Hepatocyte (in vitro differentiated cells): ENCODE data around the gene PRDX1. TPM values are rescaled to one million over a fixed set of nuclear protein-coding genes. Genes with fewer than 3 reads are reported as not detected.

Experiments used
- DNase-seq: peaks from one replicate; pipeline ENCODE4 v3.0.0-alpha.2; 2016; ENCODE audit warnings: low spot score
- H2AFZ ChIP-seq: fragments of 200-600 bp; sonication (generic); 2 replicates; pipeline ENCODE4 v1.6.0; 2016; ENCODE audit warnings: antibody characterized with exemption, mild to moderate bottlenecking
- H3K27ac ChIP-seq: fragments of 200-600 bp; sonication (generic); 2 replicates; pipeline ENCODE4 v1.5.1; 2016; ENCODE audit warnings: mild to moderate bottlenecking
- H3K27me3 ChIP-seq: fragments of 200-600 bp; sonication (generic); 2 replicates; pipeline ENCODE4 v1.6.1; 2016
- H3K36me3 ChIP-seq: fragments of 200-600 bp; sonication (generic); replicated peaks from 2 replicates; pipeline ENCODE4 v1.5.1; 2016; ENCODE audit warnings: low read depth; ENCODE audit not compliant: insufficient read depth
- H3K4me1 ChIP-seq: fragments of 200-600 bp; sonication (generic); 2 replicates; pipeline ENCODE4 v1.5.1; 2016; ENCODE audit warnings: mild to moderate bottlenecking, moderate library complexity; ENCODE audit not compliant: insufficient read depth
- H3K4me2 ChIP-seq: fragments of 200-600 bp; sonication (generic); 2 replicates; pipeline ENCODE4 v1.6.0; 2016
- H3K4me3 ChIP-seq: fragments of 200-600 bp; sonication (generic); 2 replicates; pipeline ENCODE4 v1.5.1; 2016; ENCODE audit warnings: mild to moderate bottlenecking
- H3K79me2 ChIP-seq: fragments of 200-600 bp; sonication (generic); 2 replicates; pipeline ENCODE4 v1.6.0; 2017; ENCODE audit warnings: mild to moderate bottlenecking
- H3K9me2 ChIP-seq: fragments of 200-600 bp; sonication (generic); replicated peaks from 2 replicates; pipeline ENCODE4 v1.6.0; 2017; ENCODE audit warnings: mild to moderate bottlenecking; ENCODE audit not compliant: insufficient read depth
- H3K9me3 ChIP-seq: fragments of 200-600 bp; sonication (generic); 2 replicates; pipeline ENCODE4 v1.5.1; 2016; ENCODE audit warnings: low read depth, mild to moderate bottlenecking
- H4K20me1 ChIP-seq: fragments of 200-600 bp; sonication (generic); 2 replicates; pipeline ENCODE4 v1.6.0; 2016; ENCODE audit warnings: mild to moderate bottlenecking; ENCODE audit not compliant: insufficient read depth, poor library complexity, severe bottlenecking
- CTCF ChIP-seq: fragments of 200-600 bp; sonication (generic); IDR thresholded peaks from 2 replicates; pipeline ENCODE4 v1.5.1; 2016; ENCODE audit warnings: antibody characterized with exemption, mild to moderate bottlenecking; ENCODE audit not compliant: poor library complexity
- EZH2 ChIP-seq: fragments of 200-600 bp; sonication (generic); IDR thresholded peaks from 2 replicates; pipeline ENCODE4 v1.6.1; 2016; ENCODE audit warnings: antibody characterized with exemption, mild to moderate bottlenecking, borderline replicate concordance
- EZH2phosphoT487 ChIP-seq: fragments of 200-600 bp; sonication (generic); IDR thresholded peaks from one replicate; pipeline ENCODE4 v1.6.1; 2018; ENCODE audit warnings: antibody characterized with exemption, mild to moderate bottlenecking, low read depth, moderate library complexity; ENCODE audit not compliant: unreplicated experiment, severe bottlenecking
- WGBS: methylation state at CpG from one replicate; pipeline ENCODE4 v1.1.6; 2016; ENCODE audit warnings: low lambda C conversion rate; ENCODE audit errors: missing lambda C conversion rate; 5-methylcytosine and 5-hydroxymethylcytosine counted together
- polyA plus RNA-seq: library from polyadenylated mRNA; unstranded; fragments of >200 nt; fragmentation: Nextera tagmentation; extraction: Ambion mirVana; gene quantifications from 2 replicates; pipeline ENCODE4 v1.2.1, GENCODE V29; 2016
- total RNA-seq: library from RNA; depleted of rRNA; stranded (reverse); fragments of >200 nt; gene quantifications from 2 replicates; pipeline ENCODE4 v1.2.3, GENCODE V29; 2014

Gene PRDX1
- total and polyA plus RNA-seq, 2 experiments from 2014 or later: 523 to 660 TPM

GRCh38 chr1:45508295-45509151, 13.2 kb downstream of the PRDX1 start:
- no peaks in the 10 kb centered on the region for H3K4me1 ChIP-seq
- H3K79me2 ChIP-seq: no peaks in the 10 kb centered on the region
- H4K20me1 ChIP-seq: no peaks in the 10 kb centered on the region
- no peak overlapping the region for H3K4me2 ChIP-seq
- no peak for DNase-seq
- TF ChIP-seq EZH2 (no peak), EZH2phosphoT487 (no peak), CTCF (no peak)
- no peaks in the 10 kb centered on the region for H3K9me3 ChIP-seq
- no peaks in the 10 kb centered on the region for H3K27me3 ChIP-seq
- H2AFZ ChIP-seq: no peak overlapping the region
- H3K4me3 ChIP-seq: no peak overlapping the region
- WGBS: 81% methylated on average over 15 of the region's 15 CpGs
- H3K36me3 ChIP-seq: no peaks in the 10 kb centered on the region
- no peaks in the 10 kb centered on the region for H3K9me2 ChIP-seq
- H3K27ac ChIP-seq: no peak overlapping the region

GRCh38 chr1:45507893-45508292, 13.8 kb downstream of the PRDX1 start:
- Histone ChIP-seq H3K27me3 (no peaks in the 10 kb centered on the region), H3K9me2 (no peaks in the 10 kb centered on the region), H3K27ac (no peak overlapping the region), H2AFZ (no peak overlapping the region), H3K4me2 (no peak overlapping the region), H3K4me1 (no peaks in the 10 kb centered on the region), H3K9me3 (no peaks in the 10 kb centered on the region), H4K20me1 (no peaks in the 10 kb centered on the region), H3K36me3 (no peaks in the 10 kb centered on the region), H3K4me3 (no peak overlapping the region), H3K79me2 (no peaks in the 10 kb centered on the region)
- TF ChIP-seq EZH2 (no peak), EZH2phosphoT487 (no peak), CTCF (no peak)
- 89% methylated on average over 4 of the region's 4 CpGs for WGBS
- DNase-seq: no peak

GRCh38 chr1:45507195-45507594, 14.5 kb downstream of the PRDX1 start:
- WGBS: over 99% methylated on average over 6 of the region's 6 CpGs
- no peak for DNase-seq
- H3K4me3 ChIP-seq: no peak overlapping the region
- H3K27ac ChIP-seq: no peak overlapping the region
- H3K79me2 ChIP-seq: peaks cover 2% of the 10 kb centered on the region
- no peaks in the 10 kb centered on the region for H3K9me2 ChIP-seq
- no peaks in the 10 kb centered on the region for H3K4me1 ChIP-seq
- no peaks in the 10 kb centered on the region for H3K36me3 ChIP-seq
- no peaks in the 10 kb centered on the region for H4K20me1 ChIP-seq
- no peak overlapping the region for H3K4me2 ChIP-seq
- no peak for TF ChIP-seq EZH2
- no peak for TF ChIP-seq CTCF
- TF ChIP-seq EZH2phosphoT487: no peak
- H3K27me3 ChIP-seq: no peaks in the 10 kb centered on the region
- H3K9me3 ChIP-seq: no peaks in the 10 kb centered on the region
- no peak overlapping the region for H2AFZ ChIP-seq
